ENCODE measurements around the gene TRAF3. TPM values are rescaled to one million over a fixed set of nuclear protein-coding genes. Genes with fewer than 3 reads are reported as not detected.
A peak's percentile ranks its signal among the peaks of the same experiment; 100 is the strongest.
"Not testable (repeated sequence)": the region's sequence is repeated elsewhere in the genome, so short reads cannot be mapped to it uniquely, and the experiment has no call there.

The TRAF3 gene
- total and polyA plus RNA-seq, 10 donors, result 11.1 to 61.5 (median 39.1) TPM

GRCh38 chr14:102819747-102820330 lies 42.6 kb downstream of the TRAF3 start:
- WGBS, 5 donors, result 51 to 90% (median 83%) methylated on average over 9 to 15 of the region's 15 CpGs
- no peaks in the 10 kb centered on the region for H3K27me3 ChIP-seq (replicated peaks in 1 of 7)
- DNase-seq, result no peak
- H3K27ac ChIP-seq, result peak overlapping the region in 5 of 8 donors; percentile 12 to 78 (median 62)
- H3K36me3 ChIP-seq, result peaks cover 0 to 6% (median 0%) of the 10 kb centered on the region in 6 donors
- intact Hi-C loops (cut with DNase I; ENCODE audit: low total_unique reads), result no loop called here
- no peaks in the 10 kb centered on the region for H3K9me3 ChIP-seq
- H3K4me3 ChIP-seq, result peak overlapping the region in 1 of 8 donors; percentile 21
- peaks cover 6 to 96% (median 55%) of the 10 kb centered on the region in 6 donors for H3K4me1 ChIP-seq
- TF ChIP-seq POLR2A (IDR thresholded peaks at IDR 0.05), result no peak
- TF ChIP-seq CTCF (IDR thresholded peaks at IDR 0.05 in 8 of 11, conservative IDR thresholded peaks at IDR 0.05 in 3 of 11), result no peak
- TF ChIP-seq POLR2AphosphoS5 (IDR thresholded peaks at IDR 0.05), result peak in 2 of 3 donors; percentile 11 to 14

GRCh38 chr14:102821252-102821651 lies 44.0 kb downstream of the TRAF3 start:
- no peak overlapping the region for H3K4me3 ChIP-seq
- TF ChIP-seq CTCF (IDR thresholded peaks at IDR 0.05 in 8 of 11, conservative IDR thresholded peaks at IDR 0.05 in 3 of 11) (no peak), POLR2A (IDR thresholded peaks at IDR 0.05) (no peak), POLR2AphosphoS5 (IDR thresholded peaks at IDR 0.05) (no peak)
- WGBS, 5 donors, result 56 to 70% (median 58%) methylated on average over 5 of the region's 5 CpGs
- no peaks in the 10 kb centered on the region for H3K9me3 ChIP-seq
- peak overlapping the region in 1 of 8 donors; percentile 41 for H3K27ac ChIP-seq
- intact Hi-C loops (cut with DNase I; ENCODE audit: low total_unique reads), result no loop called here
- no peaks in the 10 kb centered on the region for H3K27me3 ChIP-seq (replicated peaks in 1 of 7)
- H3K4me1 ChIP-seq, result peaks cover 6 to 98% (median 63%) of the 10 kb centered on the region in 6 donors
- no peak for DNase-seq
- H3K36me3 ChIP-seq, result peaks cover 0 to 18% (median 0%) of the 10 kb centered on the region in 6 donors

GRCh38 chr14:102822311-102822863 lies 45.1 kb downstream of the TRAF3 start:
- Histone ChIP-seq H3K4me1 (peaks cover 6 to 98% (median 65%) of the 10 kb centered on the region in 6 donors), H3K9me3 (no peaks in the 10 kb centered on the region), H3K27me3 (replicated peaks in 1 of 7) (no peaks in the 10 kb centered on the region), H3K36me3 (peaks cover 0 to 23% (median 2%) of the 10 kb centered on the region in 6 donors), H3K4me3 (no peak overlapping the region), H3K27ac (peak overlapping the region in 2 of 8 donors; percentile 36 to 41)
- intact Hi-C loops (cut with DNase I; ENCODE audit: low total_unique reads), result no loop called here
- WGBS, 5 donors, result 75 to 86% (median 84%) methylated on average over 10 of the region's 10 CpGs
- no peak for TF ChIP-seq CTCF (IDR thresholded peaks at IDR 0.05 in 8 of 11, conservative IDR thresholded peaks at IDR 0.05 in 3 of 11)
- TF ChIP-seq POLR2A (IDR thresholded peaks at IDR 0.05), result no peak
- TF ChIP-seq POLR2AphosphoS5 (IDR thresholded peaks at IDR 0.05), result no peak
- DNase-seq, result no peak

- H3K9me3 ChIP-seq; H3K4me3 ChIP-seq; DNase-seq; H3K27me3 ChIP-seq (replicated peaks in 1 of 7); intact Hi-C loops (cut with DNase I; ENCODE audit: low total_unique reads): not testable (repeated sequence)
- Histone ChIP-seq H3K27ac (peak overlapping the region in 2 of 8 donors; percentile 36 to 41), H3K36me3 (peaks cover 0 to 23% (median 2%) of the 10 kb centered on the region in 6 donors), H3K4me1 (peaks cover 6 to 98% (median 68%) of the 10 kb centered on the region in 6 donors)
- 84 to 96% (median 92%) methylated on average over 6 of the region's 6 CpGs for WGBS, 5 donors
Measured at GRCh38 chr14:102822887-102823286, 45.6 kb downstream of the TRAF3 start.

All from spleen (tissue), 11 donors.